ENCODE data around the gene KRCC1. TPM values are rescaled to one million over a fixed set of nuclear protein-coding genes. Genes with fewer than 3 reads are reported as not detected.

Gene KRCC1
- total and polyA plus RNA-seq, 9 of the 15 experiments (the other 6 are each of a cell fraction or from before 2014, with no cell fraction given), result 1.9 to 6.0 (median 2.2) TPM

DNA sequence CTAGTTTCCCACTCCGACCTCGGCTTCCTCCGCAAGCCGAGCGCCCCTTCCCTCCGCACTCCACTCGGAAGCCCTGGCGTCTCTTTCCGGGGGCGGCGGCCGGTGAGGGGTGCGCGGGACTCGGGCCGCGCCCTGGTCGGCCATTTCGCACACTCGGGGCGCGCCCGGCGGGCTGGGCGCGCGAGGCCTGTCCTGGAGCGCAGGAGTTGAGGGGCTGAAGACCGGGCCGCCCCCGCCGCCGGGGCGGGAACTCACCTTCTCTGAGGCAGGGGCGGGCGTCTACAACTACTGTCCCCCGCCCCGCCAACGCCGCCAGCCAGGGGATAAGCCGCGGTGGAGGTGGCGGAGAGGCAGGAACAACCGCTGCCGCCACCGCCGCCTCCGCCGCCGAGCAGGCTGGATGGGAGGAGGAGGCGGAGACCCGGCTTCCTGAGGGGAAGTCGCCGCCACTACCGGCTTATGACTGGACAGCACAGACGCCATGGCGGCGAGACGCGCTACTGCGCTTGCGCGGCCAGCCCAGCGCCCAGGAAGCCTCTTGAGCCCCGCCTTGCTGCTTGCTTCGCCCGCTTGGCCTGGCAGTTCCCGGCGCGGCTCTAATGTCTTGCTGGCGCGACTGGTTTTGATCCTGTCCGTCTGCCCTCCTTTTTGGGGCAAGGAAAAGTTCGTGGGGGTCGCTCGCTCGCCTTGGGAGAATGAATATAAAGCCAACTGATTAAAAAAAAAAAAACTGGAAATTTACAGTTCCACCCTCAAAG is at the start of gene KRCC1 (continued):
- TF ChIP-seq, protein P1, sequence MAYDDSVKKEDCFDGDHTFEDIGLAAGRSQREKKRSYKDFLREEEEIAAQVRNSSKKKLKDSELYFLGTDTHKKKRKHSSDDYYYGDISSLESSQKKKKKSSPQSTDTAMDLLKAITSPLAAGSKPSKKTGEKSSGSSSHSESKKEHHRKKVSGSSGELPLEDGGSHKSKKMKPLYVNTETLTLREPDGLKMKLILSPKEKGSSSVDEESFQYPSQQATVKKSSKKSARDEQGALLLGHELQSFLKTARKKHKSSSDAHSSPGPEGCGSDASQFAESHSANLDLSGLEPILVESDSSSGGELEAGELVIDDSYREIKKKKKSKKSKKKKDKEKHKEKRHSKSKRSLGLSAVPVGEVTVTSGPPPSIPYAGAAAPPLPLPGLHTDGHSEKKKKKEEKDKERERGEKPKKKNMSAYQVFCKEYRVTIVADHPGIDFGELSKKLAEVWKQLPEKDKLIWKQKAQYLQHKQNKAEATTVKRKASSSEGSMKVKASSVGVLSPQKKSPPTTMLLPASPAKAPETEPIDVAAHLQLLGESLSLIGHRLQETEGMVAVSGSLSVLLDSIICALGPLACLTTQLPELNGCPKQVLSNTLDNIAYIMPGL (CRISPR knock-in tag; IDR thresholded peaks at IDR 0.05), result no peak
- TF ChIP-seq, protein P2, sequence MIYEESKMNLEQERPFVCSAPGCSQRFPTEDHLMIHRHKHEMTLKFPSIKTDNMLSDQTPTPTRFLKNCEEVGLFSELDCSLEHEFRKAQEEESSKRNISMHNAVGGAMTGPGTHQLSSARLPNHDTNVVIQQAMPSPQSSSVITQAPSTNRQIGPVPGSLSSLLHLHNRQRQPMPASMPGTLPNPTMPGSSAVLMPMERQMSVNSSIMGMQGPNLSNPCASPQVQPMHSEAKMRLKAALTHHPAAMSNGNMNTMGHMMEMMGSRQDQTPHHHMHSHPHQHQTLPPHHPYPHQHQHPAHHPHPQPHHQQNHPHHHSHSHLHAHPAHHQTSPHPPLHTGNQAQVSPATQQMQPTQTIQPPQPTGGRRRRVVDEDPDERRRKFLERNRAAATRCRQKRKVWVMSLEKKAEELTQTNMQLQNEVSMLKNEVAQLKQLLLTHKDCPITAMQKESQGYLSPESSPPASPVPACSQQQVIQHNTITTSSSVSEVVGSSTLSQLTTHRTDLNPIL (CRISPR knock-in tag; IDR thresholded peaks at IDR 0.05), result no peak
- TF ChIP-seq MTA3 (IDR thresholded peaks at IDR 0.05; ENCODE audit: borderline replicate concordance), result peak; percentile 74
- no peak; the same call in 1 of the 2 replicates for TF ChIP-seq PML (IDR thresholded peaks at IDR 0.05; ENCODE audit: low read length)
- no peak for TF ChIP-seq RNF2 (IDR thresholded peaks at IDR 0.05)
- peak; percentile 59; the same call in 1 of the 2 replicates for TF ChIP-seq MBD2 (IDR thresholded peaks at IDR 0.05; ENCODE audit: borderline replicate concordance, low read depth)
- no peak for TF ChIP-seq POLR3G (IDR thresholded peaks at IDR 0.05; ENCODE audit: extremely low read depth, insufficient read length, insufficient replicate concordance)
- no peak for TF ChIP-seq ZNF354B (CRISPR knock-in tag; IDR thresholded peaks at IDR 0.05)
- no peak for TF ChIP-seq GABPB2 (CRISPR knock-in tag; conservative IDR thresholded peaks at IDR 0.05)
- no peak for TF ChIP-seq ZFP1 (CRISPR knock-in tag; IDR thresholded peaks at IDR 0.05)
- no peak for TF ChIP-seq TSC22D4 (tag; IDR thresholded peaks at IDR 0.05)
- TF ChIP-seq, protein P3, sequence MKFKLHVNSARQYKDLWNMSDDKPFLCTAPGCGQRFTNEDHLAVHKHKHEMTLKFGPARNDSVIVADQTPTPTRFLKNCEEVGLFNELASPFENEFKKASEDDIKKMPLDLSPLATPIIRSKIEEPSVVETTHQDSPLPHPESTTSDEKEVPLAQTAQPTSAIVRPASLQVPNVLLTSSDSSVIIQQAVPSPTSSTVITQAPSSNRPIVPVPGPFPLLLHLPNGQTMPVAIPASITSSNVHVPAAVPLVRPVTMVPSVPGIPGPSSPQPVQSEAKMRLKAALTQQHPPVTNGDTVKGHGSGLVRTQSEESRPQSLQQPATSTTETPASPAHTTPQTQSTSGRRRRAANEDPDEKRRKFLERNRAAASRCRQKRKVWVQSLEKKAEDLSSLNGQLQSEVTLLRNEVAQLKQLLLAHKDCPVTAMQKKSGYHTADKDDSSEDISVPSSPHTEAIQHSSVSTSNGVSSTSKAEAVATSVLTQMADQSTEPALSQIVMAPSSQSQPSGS (CRISPR knock-in tag; IDR thresholded peaks at IDR 0.05), result no peak
- TF ChIP-seq DNMT1 (IDR thresholded peaks at IDR 0.05), result no peak
- TF ChIP-seq HNRNPL (IDR thresholded peaks at IDR 0.05; ENCODE audit: low read depth, low read length), result peak; percentile 30; the same call in 1 of the 2 replicates
- no peak for TF ChIP-seq RFX1 (IDR thresholded peaks at IDR 0.05)
- TF ChIP-seq BMI1 (IDR thresholded peaks at IDR 0.05; ENCODE audit: low read length), result no peak
- no peak for TF ChIP-seq DIDO1 (tag; IDR thresholded peaks at IDR 0.05; ENCODE audit: low read depth)
- TF ChIP-seq POU5F1 (IDR thresholded peaks at IDR 0.05; ENCODE audit: borderline replicate concordance, low read depth, low read length, partially characterized antibody), result no peak
- TF ChIP-seq ZNF347 (CRISPR knock-in tag; IDR thresholded peaks at IDR 0.05; ENCODE audit: low read depth), result no peak
- TF ChIP-seq TCFL5 (CRISPR knock-in tag; conservative IDR thresholded peaks at IDR 0.05), result no peak
- TF ChIP-seq, protein P4, sequence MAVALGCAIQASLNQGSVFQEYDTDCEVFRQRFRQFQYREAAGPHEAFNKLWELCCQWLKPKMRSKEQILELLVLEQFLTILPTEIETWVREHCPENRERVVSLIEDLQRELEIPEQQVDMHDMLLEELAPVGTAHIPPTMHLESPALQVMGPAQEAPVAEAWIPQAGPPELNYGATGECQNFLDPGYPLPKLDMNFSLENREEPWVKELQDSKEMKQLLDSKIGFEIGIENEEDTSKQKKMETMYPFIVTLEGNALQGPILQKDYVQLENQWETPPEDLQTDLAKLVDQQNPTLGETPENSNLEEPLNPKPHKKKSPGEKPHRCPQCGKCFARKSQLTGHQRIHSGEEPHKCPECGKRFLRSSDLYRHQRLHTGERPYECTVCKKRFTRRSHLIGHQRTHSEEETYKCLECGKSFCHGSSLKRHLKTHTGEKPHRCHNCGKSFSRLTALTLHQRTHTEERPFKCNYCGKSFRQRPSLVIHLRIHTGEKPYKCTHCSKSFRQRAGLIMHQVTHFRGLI (CRISPR knock-in tag; IDR thresholded peaks at IDR 0.05), result no peak
- TF ChIP-seq, protein P5, sequence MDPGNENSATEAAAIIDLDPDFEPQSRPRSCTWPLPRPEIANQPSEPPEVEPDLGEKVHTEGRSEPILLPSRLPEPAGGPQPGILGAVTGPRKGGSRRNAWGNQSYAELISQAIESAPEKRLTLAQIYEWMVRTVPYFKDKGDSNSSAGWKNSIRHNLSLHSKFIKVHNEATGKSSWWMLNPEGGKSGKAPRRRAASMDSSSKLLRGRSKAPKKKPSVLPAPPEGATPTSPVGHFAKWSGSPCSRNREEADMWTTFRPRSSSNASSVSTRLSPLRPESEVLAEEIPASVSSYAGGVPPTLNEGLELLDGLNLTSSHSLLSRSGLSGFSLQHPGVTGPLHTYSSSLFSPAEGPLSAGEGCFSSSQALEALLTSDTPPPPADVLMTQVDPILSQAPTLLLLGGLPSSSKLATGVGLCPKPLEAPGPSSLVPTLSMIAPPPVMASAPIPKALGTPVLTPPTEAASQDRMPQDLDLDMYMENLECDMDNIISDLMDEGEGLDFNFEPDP (CRISPR knock-in tag; IDR thresholded peaks at IDR 0.05), result no peak
